ENCODE measurements around the gene SENP5. TPM values are rescaled to one million over a fixed set of nuclear protein-coding genes. Genes with fewer than 3 reads are reported as not detected.
"Not testable (repeated sequence)": the region's sequence is repeated elsewhere in the genome, so short reads cannot be mapped to it uniquely, and the experiment has no call there.

SENP5 gene
- total RNA-seq, 1 donor from 2014 or later, result 47.3 TPM

DNA sequence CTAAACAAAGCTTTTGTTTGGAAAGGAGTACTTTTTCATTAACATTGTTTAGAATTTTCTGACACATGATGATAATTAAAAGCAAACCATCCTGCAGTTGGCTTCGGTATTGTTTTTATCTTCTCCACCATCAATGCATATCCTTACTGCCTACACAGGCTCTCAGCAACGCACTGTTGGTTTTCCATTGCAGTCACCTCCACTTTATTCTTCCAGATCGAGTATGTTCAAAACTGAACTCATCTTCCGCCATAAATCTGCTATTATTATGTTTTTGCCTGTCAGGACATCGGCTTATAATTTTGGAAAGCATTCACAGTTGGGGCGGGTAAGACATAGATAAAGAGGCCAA lies 589 bp upstream of the SENP5 start:
- peaks cover 14% of the 10 kb centered on the region for H3K9me3 Mint-ChIP-seq
- peaks cover 18% of the 10 kb centered on the region for H3K4me1 Mint-ChIP-seq
- DNase-seq (ENCODE audit: low spot score in 2 of 2, unreplicated experiment in 2 of 2), result no peak
- H3K4me3 Mint-ChIP-seq, result peak overlapping the region; percentile 78
- H3K27me3 Mint-ChIP-seq (ENCODE audit: low read depth), result no peaks in the 10 kb centered on the region
- H3K27ac Mint-ChIP-seq, result peak overlapping the region; percentile 99
- TF ChIP-seq, protein P1, sequence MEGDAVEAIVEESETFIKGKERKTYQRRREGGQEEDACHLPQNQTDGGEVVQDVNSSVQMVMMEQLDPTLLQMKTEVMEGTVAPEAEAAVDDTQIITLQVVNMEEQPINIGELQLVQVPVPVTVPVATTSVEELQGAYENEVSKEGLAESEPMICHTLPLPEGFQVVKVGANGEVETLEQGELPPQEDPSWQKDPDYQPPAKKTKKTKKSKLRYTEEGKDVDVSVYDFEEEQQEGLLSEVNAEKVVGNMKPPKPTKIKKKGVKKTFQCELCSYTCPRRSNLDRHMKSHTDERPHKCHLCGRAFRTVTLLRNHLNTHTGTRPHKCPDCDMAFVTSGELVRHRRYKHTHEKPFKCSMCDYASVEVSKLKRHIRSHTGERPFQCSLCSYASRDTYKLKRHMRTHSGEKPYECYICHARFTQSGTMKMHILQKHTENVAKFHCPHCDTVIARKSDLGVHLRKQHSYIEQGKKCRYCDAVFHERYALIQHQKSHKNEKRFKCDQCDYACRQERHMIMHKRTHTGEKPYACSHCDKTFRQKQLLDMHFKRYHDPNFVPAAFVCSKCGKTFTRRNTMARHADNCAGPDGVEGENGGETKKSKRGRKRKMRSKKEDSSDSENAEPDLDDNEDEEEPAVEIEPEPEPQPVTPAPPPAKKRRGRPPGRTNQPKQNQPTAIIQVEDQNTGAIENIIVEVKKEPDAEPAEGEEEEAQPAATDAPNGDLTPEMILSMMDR (IDR thresholded peaks at IDR 0.05; ENCODE audit: unreplicated experiment), result no peak
- peaks cover 4% of the 10 kb centered on the region for H3K36me3 Mint-ChIP-seq

DNA sequence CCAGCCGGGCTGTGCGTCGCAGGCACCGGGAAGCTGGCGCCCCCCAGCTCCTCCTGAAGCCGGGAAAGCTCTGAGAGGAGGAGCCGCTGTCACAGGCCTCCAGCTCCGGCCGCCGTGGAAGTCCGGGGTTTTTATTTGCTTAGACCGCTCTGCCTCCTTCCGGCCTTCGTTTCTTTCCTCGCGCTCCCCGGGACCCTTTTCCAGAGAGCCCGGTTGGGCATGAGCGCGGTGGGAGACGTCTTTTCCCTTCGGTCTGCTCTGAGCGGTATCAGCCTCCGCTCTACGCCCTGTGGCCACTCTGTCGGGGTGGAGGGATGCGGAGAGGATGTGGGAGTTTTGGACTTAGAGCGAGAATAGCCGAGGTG lies 559 bp downstream of the SENP5 start:
- H3K27me3 Mint-ChIP-seq (ENCODE audit: low read depth), result no peaks in the 10 kb centered on the region

DNA sequence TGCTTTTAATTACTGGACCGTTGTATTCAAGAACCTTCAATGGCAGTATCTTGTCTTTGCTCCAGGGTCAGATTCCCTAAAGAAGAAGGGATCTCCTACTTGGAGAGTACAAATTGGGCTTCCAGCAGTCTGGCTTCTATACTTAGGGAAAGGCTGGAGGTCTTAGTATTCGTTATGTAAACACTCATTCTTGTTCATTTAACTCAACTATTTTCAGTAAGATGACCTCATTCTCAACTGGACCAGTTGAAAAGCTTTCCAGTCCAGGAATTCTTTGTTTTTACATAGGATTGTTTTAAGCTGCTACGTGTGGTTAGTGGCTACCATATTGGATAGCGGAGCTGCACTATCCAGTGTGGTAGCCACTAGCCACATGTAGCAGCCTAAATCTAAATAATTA lies 4.6 kb downstream of the SENP5 start:
- H3K4me1 Mint-ChIP-seq, result peaks cover 25% of the 10 kb centered on the region
- H3K27me3 Mint-ChIP-seq (ENCODE audit: low read depth), result no peaks in the 10 kb centered on the region
- no peak for DNase-seq (ENCODE audit: low spot score in 2 of 2, unreplicated experiment in 2 of 2)
- H3K4me3 Mint-ChIP-seq, result no peak overlapping the region
- H3K27ac Mint-ChIP-seq, result no peak overlapping the region
- no peaks in the 10 kb centered on the region for H3K9me3 Mint-ChIP-seq
- H3K36me3 Mint-ChIP-seq, result peaks cover 2% of the 10 kb centered on the region
- TF ChIP-seq, protein P1 (IDR thresholded peaks at IDR 0.05; ENCODE audit: unreplicated experiment), result no peak

More for the DNA sequence above, 559 bp downstream of the SENP5 start:
- Mint-ChIP-seq H3K9me3 (peaks cover 10% of the 10 kb centered on the region), H3K4me3 (peak overlapping the region; percentile 98), H3K36me3 (peaks cover 4% of the 10 kb centered on the region), H3K27ac (peak overlapping the region; percentile 99), H3K4me1 (peaks cover 18% of the 10 kb centered on the region)
- TF ChIP-seq, protein P1 (IDR thresholded peaks at IDR 0.05; ENCODE audit: unreplicated experiment), result no peak
- DNase-seq (ENCODE audit: low spot score in 2 of 2, unreplicated experiment in 2 of 2), result peak in 1 of 2 experiments; percentile 62

- not testable (repeated sequence) for H3K36me3 Mint-ChIP-seq; H3K9me3 Mint-ChIP-seq; H3K4me3 Mint-ChIP-seq; H3K27me3 Mint-ChIP-seq (ENCODE audit: low read depth); DNase-seq (ENCODE audit: low spot score in 2 of 2, unreplicated experiment in 2 of 2)
- H3K4me1 Mint-ChIP-seq, result peaks cover 17% of the 10 kb centered on the region
- H3K27ac Mint-ChIP-seq, result peak overlapping the region; percentile 71
Observed at GRCh38 chr3:196874511-196875094, 6.9 kb downstream of the SENP5 start.

GRCh38 chr3:196875258-196875657 lies 7.5 kb downstream of the SENP5 start:
- no peaks in the 10 kb centered on the region for H3K27me3 Mint-ChIP-seq (ENCODE audit: low read depth)
- no peaks in the 10 kb centered on the region for H3K9me3 Mint-ChIP-seq
- TF ChIP-seq, protein P1 (IDR thresholded peaks at IDR 0.05; ENCODE audit: unreplicated experiment), result no peak
- peaks cover 11% of the 10 kb centered on the region for H3K4me1 Mint-ChIP-seq
- peak overlapping the region; percentile 32 for H3K27ac Mint-ChIP-seq
- DNase-seq (ENCODE audit: low spot score in 2 of 2, unreplicated experiment in 2 of 2), result no peak
- peaks cover 2% of the 10 kb centered on the region for H3K36me3 Mint-ChIP-seq
- no peak overlapping the region for H3K4me3 Mint-ChIP-seq

DNA sequence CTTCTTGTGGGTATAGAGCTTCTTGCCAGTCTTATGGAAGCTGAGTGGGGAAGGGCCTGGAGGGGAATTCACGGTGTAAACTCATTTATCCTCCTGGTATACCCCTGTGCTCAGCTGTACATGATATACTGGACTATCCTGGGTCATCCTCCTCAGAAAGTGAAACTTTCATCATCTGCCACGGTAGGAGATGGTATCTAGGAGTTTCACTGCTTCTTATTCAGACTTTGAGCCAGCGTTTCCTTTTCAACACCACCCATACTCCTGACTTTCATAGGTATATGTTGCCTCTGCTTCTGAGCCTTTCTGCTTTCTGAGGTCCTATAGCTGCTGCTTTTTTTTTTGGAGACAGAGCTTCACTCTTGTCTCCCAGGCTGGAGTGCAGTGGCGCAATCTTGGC lies 15.6 kb downstream of the SENP5 start:
- no peaks in the 10 kb centered on the region for H3K9me3 Mint-ChIP-seq
- no peaks in the 10 kb centered on the region for H3K4me1 Mint-ChIP-seq
- no peaks in the 10 kb centered on the region for H3K27me3 Mint-ChIP-seq (ENCODE audit: low read depth)
- no peak overlapping the region for H3K27ac Mint-ChIP-seq
- H3K4me3 Mint-ChIP-seq, result no peak overlapping the region
- peaks cover 6% of the 10 kb centered on the region for H3K36me3 Mint-ChIP-seq
- no peak for DNase-seq (ENCODE audit: low spot score in 2 of 2, unreplicated experiment in 2 of 2)
- TF ChIP-seq, protein P1 (IDR thresholded peaks at IDR 0.05; ENCODE audit: unreplicated experiment), result no peak

Data from mesothelial cell of epicardium (in vitro differentiated cells).